NB4 (cell line): Measurements from ENCODE around the gene CYP20A1.
A peak's percentile ranks its signal among the peaks of the same experiment; 100 is the strongest.
"Not testable (repeated sequence)": the region's sequence is repeated elsewhere in the genome, so short reads cannot be mapped to it uniquely, and the experiment has no call there.

ENCODE experiments used
- DNase-seq: peaks from one replicate; pipeline ENCODE4 v3.0.0; 2010; ENCODE audit warnings: low read depth
- H3K4me3 ChIP-seq: one replicate; pipeline ENCODE4 v1.5.1; 2011; ENCODE audit warnings: mild to moderate bottlenecking, low read depth, low read length, moderate library complexity
- MAX ChIP-seq: IDR thresholded peaks from 2 replicates; pipeline ENCODE4 v1.6.1; 2011; ENCODE audit warnings: low read depth, low read length
- MYC ChIP-seq: IDR thresholded peaks from 2 replicates; pipeline ENCODE4 v1.6.1; 2011; ENCODE audit warnings: low read depth, low read length
- POLR2A ChIP-seq: IDR thresholded peaks from 2 replicates; pipeline ENCODE4 v1.6.1; 2011; ENCODE audit warnings: mild to moderate bottlenecking; ENCODE audit not compliant: insufficient read length; ENCODE audit errors: extremely low read depth
- TF ChIP-seq, protein P1 (sequence below): IDR thresholded peaks from one replicate; pipeline ENCODE4 v1.5.1; 2012; ENCODE audit warnings: low read depth, low read length

CYP20A1 gene, protein sequence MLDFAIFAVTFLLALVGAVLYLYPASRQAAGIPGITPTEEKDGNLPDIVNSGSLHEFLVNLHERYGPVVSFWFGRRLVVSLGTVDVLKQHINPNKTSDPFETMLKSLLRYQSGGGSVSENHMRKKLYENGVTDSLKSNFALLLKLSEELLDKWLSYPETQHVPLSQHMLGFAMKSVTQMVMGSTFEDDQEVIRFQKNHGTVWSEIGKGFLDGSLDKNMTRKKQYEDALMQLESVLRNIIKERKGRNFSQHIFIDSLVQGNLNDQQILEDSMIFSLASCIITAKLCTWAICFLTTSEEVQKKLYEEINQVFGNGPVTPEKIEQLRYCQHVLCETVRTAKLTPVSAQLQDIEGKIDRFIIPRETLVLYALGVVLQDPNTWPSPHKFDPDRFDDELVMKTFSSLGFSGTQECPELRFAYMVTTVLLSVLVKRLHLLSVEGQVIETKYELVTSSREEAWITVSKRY

GRCh38 chr2:203238704-203239526, at the start of gene CYP20A1:
Gene CYP20A1 (plus strand): TSS chr2:203239018. CDS start chr2:203239063, 45 bp downstream.
- TF ChIP-seq MYC: peak; percentile 73
- TF ChIP-seq, protein P1, sequence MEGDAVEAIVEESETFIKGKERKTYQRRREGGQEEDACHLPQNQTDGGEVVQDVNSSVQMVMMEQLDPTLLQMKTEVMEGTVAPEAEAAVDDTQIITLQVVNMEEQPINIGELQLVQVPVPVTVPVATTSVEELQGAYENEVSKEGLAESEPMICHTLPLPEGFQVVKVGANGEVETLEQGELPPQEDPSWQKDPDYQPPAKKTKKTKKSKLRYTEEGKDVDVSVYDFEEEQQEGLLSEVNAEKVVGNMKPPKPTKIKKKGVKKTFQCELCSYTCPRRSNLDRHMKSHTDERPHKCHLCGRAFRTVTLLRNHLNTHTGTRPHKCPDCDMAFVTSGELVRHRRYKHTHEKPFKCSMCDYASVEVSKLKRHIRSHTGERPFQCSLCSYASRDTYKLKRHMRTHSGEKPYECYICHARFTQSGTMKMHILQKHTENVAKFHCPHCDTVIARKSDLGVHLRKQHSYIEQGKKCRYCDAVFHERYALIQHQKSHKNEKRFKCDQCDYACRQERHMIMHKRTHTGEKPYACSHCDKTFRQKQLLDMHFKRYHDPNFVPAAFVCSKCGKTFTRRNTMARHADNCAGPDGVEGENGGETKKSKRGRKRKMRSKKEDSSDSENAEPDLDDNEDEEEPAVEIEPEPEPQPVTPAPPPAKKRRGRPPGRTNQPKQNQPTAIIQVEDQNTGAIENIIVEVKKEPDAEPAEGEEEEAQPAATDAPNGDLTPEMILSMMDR: no peak
- peak; percentile 75 for TF ChIP-seq MAX
- peak; percentile 80 for TF ChIP-seq POLR2A
- DNase-seq: peak; percentile 98
- peak within 1 kb of the TSS; percentile 99 for H3K4me3 ChIP-seq

DNA sequence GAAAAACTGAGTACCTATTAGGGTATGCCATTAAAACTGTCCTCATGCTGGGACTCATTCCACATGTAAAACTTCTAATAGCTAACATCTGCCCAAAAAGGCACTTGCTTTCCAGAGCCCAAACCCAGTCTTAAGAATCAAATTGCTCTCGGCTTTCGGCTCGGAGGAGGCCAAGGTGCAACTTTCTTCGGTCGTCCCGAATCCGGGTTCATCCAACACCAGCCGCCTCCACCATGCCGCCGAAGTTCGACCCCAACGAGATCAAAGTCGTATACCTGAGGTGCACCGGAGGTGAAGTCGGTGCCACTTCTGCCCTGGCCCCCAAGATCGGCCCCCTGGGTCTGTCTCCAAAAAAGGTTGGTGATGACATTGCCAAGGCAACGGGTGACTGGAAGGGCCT, 48.3 kb upstream of the CYP20A1 start:
- not testable (repeated sequence) for H3K4me3 ChIP-seq, DNase-seq

DNA sequence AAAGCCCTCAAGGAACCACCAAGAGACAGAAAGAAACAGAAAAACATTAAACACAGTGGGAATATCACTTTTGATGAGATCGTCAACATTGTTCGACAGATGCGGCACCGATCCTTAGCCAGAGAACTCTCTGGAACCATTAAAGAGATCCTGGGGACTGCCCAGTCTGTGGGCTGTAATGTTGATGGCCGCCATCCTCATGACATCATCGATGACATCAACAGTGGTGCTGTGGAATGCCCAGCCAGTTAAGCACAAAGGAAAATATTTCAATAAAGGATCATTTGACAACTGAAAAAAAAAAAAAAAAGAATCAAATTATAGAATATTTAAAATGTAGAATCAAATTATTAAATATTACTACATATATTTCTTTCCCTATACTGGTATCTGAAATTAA, 47.8 kb upstream of the CYP20A1 start:
- not testable (repeated sequence) for DNase-seq, H3K4me3 ChIP-seq

- TF ChIP-seq, protein P1: no peak
- TF ChIP-seq MYC (no peak), POLR2A (no peak), MAX (no peak)
- no peak for DNase-seq
- no peak overlapping the region for H3K4me3 ChIP-seq
Observed at GRCh38 chr2:203191961-203192360, 46.9 kb upstream of the CYP20A1 start.

DNA sequence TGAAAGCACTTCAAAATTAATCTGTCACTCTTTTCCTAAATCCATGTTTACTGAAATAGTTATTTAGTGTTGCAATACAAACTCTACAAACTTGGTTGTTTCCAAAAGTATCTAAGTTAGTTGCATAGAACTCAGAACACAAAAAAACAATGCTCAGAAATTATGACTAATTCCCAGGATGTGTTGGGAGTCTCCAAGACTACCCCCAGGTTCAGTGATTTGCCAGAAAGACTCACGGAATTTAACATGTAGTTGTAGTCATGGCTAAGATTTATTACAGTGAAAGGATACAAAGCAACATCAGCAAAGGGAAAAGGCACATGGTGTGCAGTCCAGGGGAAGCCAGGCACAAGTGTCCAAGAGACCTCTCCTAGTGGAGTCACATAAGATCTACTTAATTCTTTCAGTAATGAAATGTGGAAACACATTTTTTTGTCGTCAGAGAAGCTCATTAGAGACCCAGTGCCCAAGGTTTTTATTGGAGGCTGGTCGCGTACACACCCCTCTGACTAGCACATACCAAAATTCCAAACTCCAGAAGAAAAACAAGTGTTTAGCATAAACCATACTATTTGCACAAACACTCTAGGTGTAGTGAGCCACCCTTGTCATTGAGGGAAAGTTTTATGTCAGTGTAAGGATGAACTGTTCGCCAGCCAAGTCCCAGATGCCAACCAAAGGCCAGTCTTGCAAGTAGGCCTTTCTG, 43.3 kb upstream of the CYP20A1 start:
- H3K4me3 ChIP-seq: no peak overlapping the region
- TF ChIP-seq MAX (no peak), POLR2A (no peak)
- TF ChIP-seq, protein P1: no peak
- DNase-seq: no peak

DNA sequence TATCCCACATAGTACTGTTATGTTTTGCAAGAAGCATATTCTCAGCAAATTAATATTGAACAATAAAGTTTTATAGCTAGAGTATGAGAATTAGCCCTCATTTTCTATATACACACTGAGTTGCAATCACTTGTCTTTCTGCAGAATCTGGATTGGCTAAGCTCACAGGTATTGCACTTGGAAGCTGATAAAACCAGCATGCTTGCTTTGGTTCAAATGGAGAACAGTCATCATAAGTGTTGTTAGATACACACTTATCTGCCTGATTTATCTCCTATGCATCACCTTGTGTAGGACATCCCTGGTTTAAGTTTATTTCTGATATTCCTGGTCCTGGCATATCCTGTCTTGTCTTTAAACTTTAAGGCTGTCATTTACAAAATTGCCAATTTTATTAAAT, 38.0 kb upstream of the CYP20A1 start:
- TF ChIP-seq, protein P1: no peak
- no peak for TF ChIP-seq MYC
- no peak for TF ChIP-seq MAX
- no peak for TF ChIP-seq POLR2A
- no peak overlapping the region for H3K4me3 ChIP-seq
- DNase-seq: no peak
